ENCODE results near the gene TENM4.

DNA sequence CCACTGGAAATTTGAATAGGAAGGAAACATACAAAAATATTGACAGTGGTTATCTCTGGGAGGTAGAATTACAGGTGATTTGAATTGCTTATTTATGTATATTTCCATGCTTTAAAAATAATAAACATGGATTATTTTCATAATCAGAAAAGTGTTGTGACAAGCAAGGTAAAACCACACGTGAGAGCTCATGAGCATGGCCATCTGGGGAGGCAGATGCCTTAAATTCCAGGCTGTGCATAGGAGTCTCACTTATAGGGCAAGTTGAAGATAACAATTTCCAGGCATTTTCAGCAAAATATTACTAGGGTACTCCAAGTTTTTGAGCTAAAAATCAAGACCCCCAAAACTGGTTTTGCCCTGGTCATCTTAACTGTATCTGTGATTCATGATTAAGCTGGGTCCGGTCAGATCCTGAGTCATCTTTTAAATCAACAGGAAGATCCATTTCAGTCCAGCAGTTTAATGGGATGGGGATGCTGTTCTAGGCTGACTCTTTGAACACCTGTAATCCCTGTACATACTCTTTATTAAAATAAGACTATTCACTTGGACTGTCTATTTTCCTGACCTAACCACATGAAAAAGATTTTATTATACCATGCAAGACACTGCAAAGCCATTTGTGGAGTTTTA, 750.4 kb downstream of the TENM4 start:
- TF ChIP-seq EP300 (IDR thresholded peaks at IDR 0.05; ENCODE audit: borderline replicate concordance) (no peak), TCF12 (IDR thresholded peaks at IDR 0.05; ENCODE audit: low read depth) (no peak), CEBPB (IDR thresholded peaks at IDR 0.05) (no peak), EGR1 (IDR thresholded peaks at IDR 0.05) (no peak), YY1 (IDR thresholded peaks at IDR 0.05; ENCODE audit: low read depth) (no peak)
- TF ChIP-seq, protein P1, sequence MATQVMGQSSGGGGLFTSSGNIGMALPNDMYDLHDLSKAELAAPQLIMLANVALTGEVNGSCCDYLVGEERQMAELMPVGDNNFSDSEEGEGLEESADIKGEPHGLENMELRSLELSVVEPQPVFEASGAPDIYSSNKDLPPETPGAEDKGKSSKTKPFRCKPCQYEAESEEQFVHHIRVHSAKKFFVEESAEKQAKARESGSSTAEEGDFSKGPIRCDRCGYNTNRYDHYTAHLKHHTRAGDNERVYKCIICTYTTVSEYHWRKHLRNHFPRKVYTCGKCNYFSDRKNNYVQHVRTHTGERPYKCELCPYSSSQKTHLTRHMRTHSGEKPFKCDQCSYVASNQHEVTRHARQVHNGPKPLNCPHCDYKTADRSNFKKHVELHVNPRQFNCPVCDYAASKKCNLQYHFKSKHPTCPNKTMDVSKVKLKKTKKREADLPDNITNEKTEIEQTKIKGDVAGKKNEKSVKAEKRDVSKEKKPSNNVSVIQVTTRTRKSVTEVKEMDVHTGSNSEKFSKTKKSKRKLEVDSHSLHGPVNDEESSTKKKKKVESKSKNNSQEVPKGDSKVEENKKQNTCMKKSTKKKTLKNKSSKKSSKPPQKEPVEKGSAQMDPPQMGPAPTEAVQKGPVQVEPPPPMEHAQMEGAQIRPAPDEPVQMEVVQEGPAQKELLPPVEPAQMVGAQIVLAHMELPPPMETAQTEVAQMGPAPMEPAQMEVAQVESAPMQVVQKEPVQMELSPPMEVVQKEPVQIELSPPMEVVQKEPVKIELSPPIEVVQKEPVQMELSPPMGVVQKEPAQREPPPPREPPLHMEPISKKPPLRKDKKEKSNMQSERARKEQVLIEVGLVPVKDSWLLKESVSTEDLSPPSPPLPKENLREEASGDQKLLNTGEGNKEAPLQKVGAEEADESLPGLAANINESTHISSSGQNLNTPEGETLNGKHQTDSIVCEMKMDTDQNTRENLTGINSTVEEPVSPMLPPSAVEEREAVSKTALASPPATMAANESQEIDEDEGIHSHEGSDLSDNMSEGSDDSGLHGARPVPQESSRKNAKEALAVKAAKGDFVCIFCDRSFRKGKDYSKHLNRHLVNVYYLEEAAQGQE (IDR thresholded peaks at IDR 0.05; ENCODE audit: low read depth): no peak
- TF ChIP-seq, protein P2, sequence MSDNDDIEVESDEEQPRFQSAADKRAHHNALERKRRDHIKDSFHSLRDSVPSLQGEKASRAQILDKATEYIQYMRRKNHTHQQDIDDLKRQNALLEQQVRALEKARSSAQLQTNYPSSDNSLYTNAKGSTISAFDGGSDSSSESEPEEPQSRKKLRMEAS (IDR thresholded peaks at IDR 0.05): no peak

Measured in Ishikawa (cell line).